ENCODE results near the gene ACSM2A.
"Not testable (repeated sequence)": the region's sequence is repeated elsewhere in the genome, so short reads cannot be mapped to it uniquely, and the experiment has no call there.

The ACSM2A gene

GRCh38 chr16:20451364-20451763 is at the start of gene ACSM2A:
TSS of gene ACSM2A (plus strand) at chr16:20451521. CDS start at chr16:20460115, 8,594 bp downstream.
- DNase-seq (ENCODE audit: low spot score): not testable (repeated sequence)

GRCh38 chr16:20402651-20403050 is 48.7 kb upstream of the ACSM2A start:
- no peak for DNase-seq (ENCODE audit: low spot score)

- no peak for DNase-seq (ENCODE audit: low spot score)
These were observed 46.7 kb upstream of the ACSM2A start, which contains the start of gene PDILT for GRCh38 chr16:20404637-20405036. TSS of gene PDILT (minus strand) at chr16:20404737. CDS start at chr16:20399300, 5,437 bp downstream.

- no peak for DNase-seq (ENCODE audit: low spot score)
These were observed 41.8 kb upstream of the ACSM2A start, which contains the start of gene ACSM5 for GRCh38 chr16:20409398-20410120. TSS of gene ACSM5 (plus strand) at chr16:20409534. CDS start at chr16:20411485, 1,951 bp downstream.

GRCh38 chr16:20410121-20410723 is 41.1 kb upstream of the ACSM2A start:
- DNase-seq (ENCODE audit: low spot score): no peak

- no peak for DNase-seq (ENCODE audit: low spot score)
These were observed 40.3 kb upstream of the ACSM2A start for GRCh38 chr16:20411055-20411454.

GRCh38 chr16:20415541-20415940 is 35.8 kb upstream of the ACSM2A start:
- peak; percentile 21 for DNase-seq (ENCODE audit: low spot score)

GRCh38 chr16:20419093-20419492 is 32.2 kb upstream of the ACSM2A start:
- not testable (repeated sequence) for DNase-seq (ENCODE audit: low spot score)

- not testable (repeated sequence) for DNase-seq (ENCODE audit: low spot score)
These were observed 29.6 kb upstream of the ACSM2A start for GRCh38 chr16:20421748-20422147.

GRCh38 chr16:20423772-20424128 is 27.6 kb upstream of the ACSM2A start:
- not testable (repeated sequence) for DNase-seq (ENCODE audit: low spot score)

GRCh38 chr16:20424129-20424866 is 27.0 kb upstream of the ACSM2A start:
- DNase-seq (ENCODE audit: low spot score): no peak

- DNase-seq (ENCODE audit: low spot score): not testable (repeated sequence)
These were observed 23.9 kb upstream of the ACSM2A start for GRCh38 chr16:20427401-20427797.

- DNase-seq (ENCODE audit: low spot score): not testable (repeated sequence)
These were observed 21.8 kb upstream of the ACSM2A start for GRCh38 chr16:20429499-20429898.

GRCh38 chr16:20430480-20430879 is 20.8 kb upstream of the ACSM2A start:
- not testable (repeated sequence) for DNase-seq (ENCODE audit: low spot score)

GRCh38 chr16:20430948-20431347 is 20.4 kb upstream of the ACSM2A start:
- no peak for DNase-seq (ENCODE audit: low spot score)

GRCh38 chr16:20438950-20439349 is 12.4 kb upstream of the ACSM2A start:
- DNase-seq (ENCODE audit: low spot score): not testable (repeated sequence)

- DNase-seq (ENCODE audit: low spot score): not testable (repeated sequence)
These were observed 11.5 kb upstream of the ACSM2A start for GRCh38 chr16:20439820-20440231.

GRCh38 chr16:20440731-20441130 is 10.6 kb upstream of the ACSM2A start:
- DNase-seq (ENCODE audit: low spot score): not testable (repeated sequence)

GRCh38 chr16:20441191-20441590 is 10.1 kb upstream of the ACSM2A start:
- no peak for DNase-seq (ENCODE audit: low spot score)

- DNase-seq (ENCODE audit: low spot score): not testable (repeated sequence)
These were observed 9.5 kb upstream of the ACSM2A start for GRCh38 chr16:20441859-20442258.

GRCh38 chr16:20446652-20447393 is 4.5 kb upstream of the ACSM2A start:
- not testable (repeated sequence) for DNase-seq (ENCODE audit: low spot score)

- DNase-seq (ENCODE audit: low spot score): not testable (repeated sequence)
These were observed 2.3 kb downstream of the ACSM2A start for GRCh38 chr16:20453633-20454032.
